D721Med (cell line): ENCODE data around the gene SLC6A8.

Experiments
- DNase-seq: peaks from one replicate; pipeline ENCODE4 v3.0.0; 2011; ENCODE audit warnings: low spot score; ENCODE audit not compliant: insufficient read length
- FAIRE-seq: peaks from 2 replicates; lab custom pipeline; 2011; peaks lifted over from hg19 to GRCh38; lab: Jason Lieb, UNC
- TF ChIP-seq, protein P1 (sequence below): IDR thresholded peaks from 2 replicates; pipeline ENCODE4 v1.5.1; 2012; ENCODE audit warnings: mild to moderate bottlenecking, control low read depth; ENCODE audit not compliant: insufficient read depth; ENCODE audit errors: missing control alignments

The SLC6A8 gene

DNA sequence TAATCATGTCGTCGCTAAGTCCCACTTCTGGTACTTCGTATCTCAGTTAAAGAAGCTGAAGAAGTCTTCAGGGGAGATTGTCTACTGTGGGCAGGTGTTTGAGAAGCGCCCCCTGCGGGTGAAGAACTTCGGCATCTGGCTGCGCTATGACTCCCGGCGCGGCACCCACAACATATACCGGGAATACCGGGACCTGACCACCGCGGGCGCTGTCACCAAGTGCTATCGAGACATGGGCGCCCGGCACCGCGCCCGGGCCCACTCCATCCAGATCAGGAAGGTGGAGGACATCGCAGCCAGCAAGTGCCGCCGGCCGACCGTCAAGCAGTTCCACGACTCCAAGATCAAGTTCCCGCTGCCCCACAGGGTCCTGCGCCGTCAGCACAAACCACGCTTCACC is 25.5 kb upstream of the SLC6A8 start:
- TF ChIP-seq, protein P1, sequence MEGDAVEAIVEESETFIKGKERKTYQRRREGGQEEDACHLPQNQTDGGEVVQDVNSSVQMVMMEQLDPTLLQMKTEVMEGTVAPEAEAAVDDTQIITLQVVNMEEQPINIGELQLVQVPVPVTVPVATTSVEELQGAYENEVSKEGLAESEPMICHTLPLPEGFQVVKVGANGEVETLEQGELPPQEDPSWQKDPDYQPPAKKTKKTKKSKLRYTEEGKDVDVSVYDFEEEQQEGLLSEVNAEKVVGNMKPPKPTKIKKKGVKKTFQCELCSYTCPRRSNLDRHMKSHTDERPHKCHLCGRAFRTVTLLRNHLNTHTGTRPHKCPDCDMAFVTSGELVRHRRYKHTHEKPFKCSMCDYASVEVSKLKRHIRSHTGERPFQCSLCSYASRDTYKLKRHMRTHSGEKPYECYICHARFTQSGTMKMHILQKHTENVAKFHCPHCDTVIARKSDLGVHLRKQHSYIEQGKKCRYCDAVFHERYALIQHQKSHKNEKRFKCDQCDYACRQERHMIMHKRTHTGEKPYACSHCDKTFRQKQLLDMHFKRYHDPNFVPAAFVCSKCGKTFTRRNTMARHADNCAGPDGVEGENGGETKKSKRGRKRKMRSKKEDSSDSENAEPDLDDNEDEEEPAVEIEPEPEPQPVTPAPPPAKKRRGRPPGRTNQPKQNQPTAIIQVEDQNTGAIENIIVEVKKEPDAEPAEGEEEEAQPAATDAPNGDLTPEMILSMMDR: peak; percentile 11
- no peak for FAIRE-seq
- no peak for DNase-seq

DNA sequence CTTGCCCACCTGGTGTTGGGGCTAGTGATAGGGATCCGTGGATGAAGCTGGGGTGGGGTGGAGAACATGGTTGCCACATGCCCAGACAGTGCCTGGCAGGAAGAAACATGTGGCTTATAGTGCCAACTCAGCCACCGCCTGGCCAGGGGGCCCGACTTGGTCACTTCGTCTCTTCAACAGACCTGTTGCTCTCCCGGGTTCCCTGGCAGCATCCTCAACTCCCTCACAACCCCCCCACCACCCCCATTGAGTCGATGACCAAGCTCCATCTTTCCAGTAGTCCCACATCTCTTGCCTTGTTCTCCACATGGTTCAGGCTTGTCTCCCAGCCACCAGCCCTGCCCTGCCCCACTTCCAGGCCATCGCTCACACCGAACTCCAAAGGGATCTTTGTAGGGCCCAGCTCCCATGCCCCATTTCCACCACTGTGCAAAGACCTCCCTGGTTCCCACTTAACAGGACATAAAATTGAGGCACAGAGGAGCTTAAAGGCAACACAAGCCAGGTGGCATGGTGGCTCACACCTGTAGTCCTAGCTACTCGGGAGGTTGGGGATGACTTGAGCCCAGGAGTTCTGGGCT is 21.9 kb upstream of the SLC6A8 start:
- FAIRE-seq (no peak), DNase-seq (no peak)

DNA sequence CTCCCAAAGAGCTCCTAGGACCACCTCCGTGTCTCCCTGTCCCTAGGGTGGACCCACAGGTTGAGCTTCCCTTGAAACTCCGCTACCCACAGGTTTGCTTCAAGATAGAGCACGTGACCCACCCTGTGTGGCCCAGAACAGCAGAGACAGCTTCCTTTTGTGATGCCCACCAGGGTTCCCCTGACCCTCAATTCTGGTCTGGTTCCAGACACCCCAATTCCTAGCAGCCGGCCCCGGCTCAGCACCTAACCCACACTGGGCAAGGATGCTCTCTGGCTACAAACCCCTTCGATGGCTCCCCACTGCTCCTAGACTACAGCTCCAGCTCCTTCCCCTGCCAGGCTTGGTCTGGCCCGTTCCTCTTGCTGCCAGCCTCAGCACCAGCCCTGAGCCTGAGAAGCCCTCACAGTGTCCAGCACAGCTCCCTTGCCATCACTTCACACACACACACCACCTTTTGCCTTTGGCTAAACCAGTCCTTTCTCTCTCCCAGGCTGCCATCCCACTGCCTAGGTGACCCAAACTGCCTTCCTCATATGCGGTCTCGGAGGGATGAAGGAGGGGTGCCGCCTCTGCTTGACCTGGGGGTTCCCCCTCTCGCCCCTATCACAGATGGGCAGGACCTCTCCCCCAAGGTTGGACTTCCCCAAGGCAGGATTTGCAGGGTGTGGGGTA is 20.3 kb upstream of the SLC6A8 start:
- no peak for DNase-seq
- no peak for FAIRE-seq
- TF ChIP-seq, protein P1: no peak

More for the DNA sequence above, 21.9 kb upstream of the SLC6A8 start:
- TF ChIP-seq, protein P1: no peak

DNA sequence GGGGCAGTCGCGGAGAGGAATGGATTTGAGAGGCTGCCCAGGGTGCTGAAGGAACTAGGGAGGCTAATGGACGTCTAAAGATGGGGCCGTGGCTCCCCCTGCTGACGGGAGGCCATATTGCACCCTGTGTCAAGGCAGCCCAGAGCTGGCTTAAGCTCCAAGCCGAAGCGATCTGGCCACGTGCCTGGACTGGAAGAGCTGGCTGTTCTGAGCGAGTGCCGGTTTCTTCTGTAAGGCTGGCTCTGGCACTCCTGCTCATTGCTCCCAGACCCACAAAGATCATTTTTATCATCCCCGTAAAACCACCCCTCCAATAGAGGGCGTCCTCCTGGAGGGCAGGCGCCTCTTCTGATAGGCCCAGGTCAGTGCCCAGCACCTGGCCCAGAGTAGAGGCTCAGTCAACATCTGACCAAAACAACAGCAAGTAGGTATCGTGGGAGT is 19.8 kb upstream of the SLC6A8 start:
- FAIRE-seq (no peak), DNase-seq (peak; percentile 50)
- TF ChIP-seq, protein P1: peak; percentile 63

DNA sequence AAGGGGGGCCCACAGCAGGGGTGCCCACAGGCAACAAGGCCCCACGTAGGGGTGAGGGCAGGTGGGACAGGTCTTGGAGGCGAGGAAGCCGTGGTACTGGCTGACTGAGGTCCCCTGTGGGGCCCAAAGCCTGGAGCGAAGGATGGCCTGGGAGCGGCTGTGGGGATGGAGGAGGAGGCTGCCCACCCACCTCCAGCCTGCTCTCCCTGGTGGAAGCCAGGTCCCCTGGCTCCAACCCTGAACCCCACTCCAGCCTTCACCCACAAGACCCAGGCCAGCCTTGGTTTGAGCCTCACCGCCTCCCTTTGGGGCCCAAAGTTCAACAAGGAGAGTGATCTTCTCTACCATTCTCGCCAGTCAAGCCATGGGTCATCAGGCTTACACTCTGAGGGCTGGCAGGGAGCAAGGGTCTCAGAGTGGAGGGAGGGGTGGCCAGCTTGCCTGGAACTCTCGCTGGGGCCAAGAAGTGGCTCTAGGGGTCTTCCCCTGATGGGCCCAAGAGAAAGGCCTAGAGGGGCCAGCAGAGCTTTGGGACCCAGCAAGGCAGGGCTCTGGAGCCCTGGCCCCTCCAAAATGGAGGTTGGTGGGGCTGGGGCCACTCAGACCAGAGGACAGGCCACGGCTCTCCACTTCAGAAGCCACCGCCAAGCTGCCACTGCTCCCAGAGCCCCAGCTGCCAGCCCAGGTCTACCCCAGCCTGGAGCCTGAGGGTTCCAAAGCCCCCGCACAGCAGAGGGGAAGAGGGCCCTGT is 19.1 kb upstream of the SLC6A8 start:
- DNase-seq (no peak), FAIRE-seq (no peak)
- TF ChIP-seq, protein P1: no peak

DNA sequence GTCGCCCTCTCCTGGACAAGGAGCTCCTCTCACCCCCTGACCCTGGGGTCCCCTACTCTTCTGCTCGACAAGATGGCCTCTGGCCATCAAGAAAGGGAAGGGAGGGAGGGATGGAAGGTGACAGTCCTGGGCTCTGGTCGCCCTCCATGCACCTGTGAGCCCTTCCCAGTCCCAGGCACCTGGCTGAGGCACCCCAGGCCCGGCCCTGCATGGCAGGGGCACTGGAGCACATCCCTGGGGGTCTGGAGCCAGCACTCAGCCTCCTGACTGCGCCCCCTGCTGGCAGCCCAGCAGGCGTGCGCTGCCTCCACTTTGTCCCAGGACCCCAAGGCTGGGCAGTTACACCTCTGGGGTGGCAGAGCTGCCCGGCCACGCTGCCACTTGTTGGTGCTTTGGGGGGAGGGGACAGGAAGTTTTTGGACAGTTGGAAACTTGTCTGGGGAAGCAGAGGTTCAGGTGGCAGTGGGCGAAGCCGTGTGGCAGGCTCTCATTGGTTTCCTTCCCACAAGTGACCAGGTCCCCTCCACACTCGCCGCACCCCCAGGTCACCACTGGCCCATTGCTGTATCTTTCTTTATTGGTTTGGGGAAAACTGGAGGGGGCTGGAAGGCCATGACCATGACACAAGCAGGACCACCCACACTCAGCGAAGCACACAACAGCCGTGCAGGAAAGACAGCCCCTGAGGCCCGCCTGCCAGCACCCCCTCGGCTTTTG is 18.4 kb upstream of the SLC6A8 start:
- FAIRE-seq (no peak), DNase-seq (no peak)
- TF ChIP-seq, protein P1: peak; percentile 51
